AG09309 (cell line): ENCODE measurements around the gene YLPM1.

Experiments used
- DNase-seq: peaks from one replicate; pipeline ENCODE4 v3.0.0-alpha.2; 2010; ENCODE audit warnings: low read depth
- H3K4me3 ChIP-seq: 2 replicates; pipeline ENCODE4 v1.5.1; 2011; ENCODE audit warnings: mild to moderate bottlenecking, low read depth, low read length, moderate library complexity; ENCODE audit not compliant: control insufficient read depth
- TF ChIP-seq, protein P1 (sequence below): IDR thresholded peaks from 2 replicates; pipeline ENCODE4 v1.5.1; 2011; ENCODE audit warnings: mild to moderate bottlenecking, low read depth, low read length, inconsistent platforms; ENCODE audit not compliant: insufficient read depth, control insufficient read depth; ENCODE audit errors: missing control alignments

YLPM1 gene

DNA sequence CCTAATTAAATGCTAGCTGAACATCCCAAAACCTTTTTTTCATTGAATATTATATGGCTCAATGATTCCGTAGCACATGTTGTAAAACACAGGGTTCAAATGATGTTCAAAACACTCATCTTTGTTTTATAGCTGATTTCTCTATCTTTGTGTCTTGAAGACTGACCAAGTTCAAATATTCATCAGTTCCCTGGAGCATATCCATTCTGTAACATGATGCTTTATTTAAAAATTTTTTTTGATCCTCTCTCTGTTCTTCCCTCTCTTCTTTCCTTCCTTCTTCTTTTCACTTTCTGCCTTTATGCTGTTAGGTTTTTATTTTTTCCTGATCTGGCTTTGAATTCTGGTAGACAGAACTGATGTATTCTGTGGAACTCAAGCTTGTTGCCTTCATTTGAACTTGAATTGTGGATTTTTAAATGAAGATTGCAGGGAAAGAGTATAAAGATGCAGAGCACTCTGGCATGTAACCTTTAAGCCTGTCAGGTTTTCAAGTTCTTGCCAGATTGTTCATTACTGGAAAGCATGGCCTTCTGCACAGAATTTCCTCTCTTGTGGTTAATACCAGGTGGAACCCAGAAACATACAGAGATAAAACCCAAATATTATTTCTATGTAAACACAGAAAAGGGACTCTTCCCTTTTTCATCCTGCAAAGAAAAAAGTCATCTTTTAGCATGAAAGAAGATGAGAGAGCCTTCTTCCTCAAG lies 73.3 kb downstream of the YLPM1 start:
- DNase-seq, result no peak
- no peak overlapping the region for H3K4me3 ChIP-seq
- TF ChIP-seq, protein P1, sequence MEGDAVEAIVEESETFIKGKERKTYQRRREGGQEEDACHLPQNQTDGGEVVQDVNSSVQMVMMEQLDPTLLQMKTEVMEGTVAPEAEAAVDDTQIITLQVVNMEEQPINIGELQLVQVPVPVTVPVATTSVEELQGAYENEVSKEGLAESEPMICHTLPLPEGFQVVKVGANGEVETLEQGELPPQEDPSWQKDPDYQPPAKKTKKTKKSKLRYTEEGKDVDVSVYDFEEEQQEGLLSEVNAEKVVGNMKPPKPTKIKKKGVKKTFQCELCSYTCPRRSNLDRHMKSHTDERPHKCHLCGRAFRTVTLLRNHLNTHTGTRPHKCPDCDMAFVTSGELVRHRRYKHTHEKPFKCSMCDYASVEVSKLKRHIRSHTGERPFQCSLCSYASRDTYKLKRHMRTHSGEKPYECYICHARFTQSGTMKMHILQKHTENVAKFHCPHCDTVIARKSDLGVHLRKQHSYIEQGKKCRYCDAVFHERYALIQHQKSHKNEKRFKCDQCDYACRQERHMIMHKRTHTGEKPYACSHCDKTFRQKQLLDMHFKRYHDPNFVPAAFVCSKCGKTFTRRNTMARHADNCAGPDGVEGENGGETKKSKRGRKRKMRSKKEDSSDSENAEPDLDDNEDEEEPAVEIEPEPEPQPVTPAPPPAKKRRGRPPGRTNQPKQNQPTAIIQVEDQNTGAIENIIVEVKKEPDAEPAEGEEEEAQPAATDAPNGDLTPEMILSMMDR, result no peak

DNA sequence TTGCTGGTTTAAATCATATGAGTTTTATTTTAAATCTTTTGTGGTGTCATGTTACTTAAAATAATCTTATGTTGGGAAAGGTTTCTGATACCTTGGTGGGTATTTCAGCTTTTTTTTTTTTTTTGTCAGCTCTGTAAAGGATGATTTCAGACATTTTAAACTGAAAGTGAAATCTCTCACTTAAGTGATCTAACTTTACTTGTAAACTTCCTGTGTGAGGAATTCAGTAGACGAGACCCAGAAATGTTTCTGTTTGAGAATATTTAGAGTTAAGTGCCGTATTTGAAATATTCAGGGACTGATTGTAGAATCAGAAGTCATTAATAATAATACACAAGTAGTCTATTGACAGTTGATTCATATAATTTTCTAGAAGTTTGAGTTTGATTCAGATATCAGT lies 75.0 kb downstream of the YLPM1 start:
- no peak for DNase-seq
- no peak overlapping the region for H3K4me3 ChIP-seq
- TF ChIP-seq, protein P1, result no peak

DNA sequence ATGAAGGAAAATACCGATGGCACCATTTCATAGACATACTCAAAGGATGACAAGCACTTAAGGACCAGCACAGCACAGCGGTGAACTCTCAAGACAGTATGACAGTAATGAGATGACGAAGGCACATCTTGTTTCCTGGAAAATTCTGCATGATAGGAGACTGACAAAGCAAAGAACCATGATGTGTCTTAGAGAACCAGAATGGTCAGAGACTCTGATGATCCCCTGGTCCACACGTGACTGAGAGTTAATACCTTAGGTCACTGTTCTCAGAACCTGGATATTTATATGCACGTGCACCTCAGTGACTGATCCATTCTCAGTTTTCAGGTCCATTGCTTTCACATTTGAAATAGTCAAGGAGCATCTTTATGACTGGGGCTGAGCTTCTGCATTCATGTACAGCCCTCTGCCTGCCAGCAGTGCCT lies 77.5 kb downstream of the YLPM1 start:
- TF ChIP-seq, protein P1, result no peak
- DNase-seq, result no peak
- H3K4me3 ChIP-seq, result no peak overlapping the region

DNA sequence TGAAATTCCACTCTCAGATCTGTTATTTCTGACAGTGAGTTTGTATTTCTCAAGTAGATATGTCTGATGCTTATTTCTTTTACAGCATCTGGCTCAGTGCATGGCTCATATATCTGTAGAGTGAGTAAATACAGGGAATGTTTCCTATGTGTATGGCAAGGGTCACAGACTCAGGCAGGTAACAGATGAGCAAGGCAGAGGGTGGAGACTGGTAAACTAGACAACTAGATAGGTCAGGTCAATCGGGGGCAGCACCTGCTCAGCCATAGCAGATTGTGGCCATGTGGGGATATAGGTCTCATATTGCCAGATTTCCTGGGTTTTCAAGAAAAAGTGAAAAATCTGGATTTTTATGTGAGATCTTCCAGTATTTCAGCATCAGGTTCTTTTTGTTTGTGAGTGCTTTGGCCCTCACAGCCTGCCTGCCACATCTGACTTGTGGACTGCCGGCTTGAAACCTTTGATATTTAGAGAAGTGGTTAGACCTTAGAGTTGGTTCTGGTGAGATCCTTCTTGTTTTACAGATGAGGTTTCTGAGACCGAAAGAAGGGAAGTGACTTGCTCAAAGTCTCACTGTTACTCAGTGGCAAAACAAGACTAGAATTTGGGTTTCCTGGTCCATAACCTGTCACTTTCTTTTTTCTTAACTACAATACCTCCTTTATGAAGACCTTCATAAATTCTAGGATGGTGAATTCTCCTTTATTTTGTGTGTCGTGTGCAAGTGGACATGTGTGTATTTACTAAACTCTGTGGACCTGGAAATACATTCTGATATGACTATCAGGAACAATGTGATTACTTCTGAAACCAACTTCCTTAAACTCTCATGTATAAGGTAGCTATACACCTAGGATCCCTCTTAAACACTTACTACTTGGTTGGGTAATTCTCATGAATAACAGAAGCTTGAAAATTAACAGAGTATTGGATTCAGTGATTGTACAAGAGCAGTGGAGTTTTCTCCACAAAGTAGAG lies 78.4 kb downstream of the YLPM1 start:
- DNase-seq, result no peak
- H3K4me3 ChIP-seq, result no peak overlapping the region
- TF ChIP-seq, protein P1, result no peak

DNA sequence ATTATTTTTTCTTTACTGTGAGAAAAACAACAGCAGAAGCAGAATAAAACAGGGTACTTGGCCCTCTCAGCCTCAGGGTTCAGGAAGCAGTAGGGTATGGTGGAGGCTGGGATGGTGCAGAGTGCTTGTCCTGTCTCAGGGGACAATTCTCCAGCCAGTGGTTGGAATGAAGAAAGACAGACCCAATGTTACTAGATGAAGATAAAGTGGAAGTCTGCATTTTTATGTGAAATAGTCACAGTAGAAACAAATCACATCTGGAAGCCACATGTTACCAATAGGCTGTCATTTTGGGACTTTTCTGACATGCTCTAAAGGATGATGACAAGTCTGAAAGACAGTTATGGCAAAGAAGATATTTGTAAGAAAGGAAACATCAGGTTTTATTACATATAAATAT lies 80.5 kb downstream of the YLPM1 start:
- H3K4me3 ChIP-seq, result no peak overlapping the region
- DNase-seq, result no peak
- TF ChIP-seq, protein P1, result peak; percentile 37

DNA sequence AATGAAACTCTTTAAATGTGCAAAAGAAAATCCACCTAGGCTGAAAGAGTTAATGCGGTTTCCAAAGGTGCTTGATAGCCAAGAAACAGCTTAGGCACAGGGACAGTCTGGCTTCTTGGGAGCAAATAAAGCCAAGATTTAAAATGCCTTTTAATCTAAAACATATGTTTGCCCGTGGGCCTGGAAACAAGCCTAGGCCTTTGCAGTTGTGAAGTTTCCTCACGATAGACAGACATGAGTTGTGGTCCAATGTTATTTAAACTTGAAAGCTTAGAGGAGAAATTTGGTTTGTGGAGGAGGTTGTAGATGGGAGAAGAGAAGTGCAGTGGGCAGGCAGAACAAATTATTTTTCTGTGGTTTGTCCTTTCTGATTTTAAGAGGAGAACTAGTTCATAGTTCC lies 83.1 kb downstream of the YLPM1 start:
- DNase-seq, result peak; percentile 64

More for the DNA sequence above, 83.1 kb downstream of the YLPM1 start:
- TF ChIP-seq, protein P1, result no peak
- no peak overlapping the region for H3K4me3 ChIP-seq
